Left ventricle myocardium superior (tissue), 1 donor: Measurements from ENCODE around the gene PDGFA. TPM values are rescaled to one million over a fixed set of nuclear protein-coding genes. Genes with fewer than 3 reads are reported as not detected.

Experiments used
- ATAC-seq: fragments of 200-7000 bp; cut with Tn5 transposase; one replicate; pipeline ENCODE4 v1.9.1; 2020; ENCODE audit warnings: mild to moderate bottlenecking, moderate library complexity
- DNase-seq: peaks from one replicate; pipeline ENCODE4 v3.0.0-alpha.2; 2020
- intact Hi-C: fragments of 100-400 bp; cut with micrococcal nuclease; formaldehyde crosslinking; loops from one replicate; pipeline ENCODE4 v1.11.0; 2022
- long read RNA-seq: library from polyadenylated mRNA; unstranded; transcript quantifications from one replicate; pipeline ENCODE4 v2.0.0, GENCODE V29; 2021
- total RNA-seq: library from RNA; stranded (reverse); fragmentation: NEBNext Ultra II Directional; extraction: Animal tissue kit (Norgen Biotek cat#: 25700); gene quantifications from one replicate; pipeline ENCODE4 v1.2.1, GENCODE V29; 2021
- donor health status: DM: no; HTN: yes; CAD: no; lungs with severe emphysema.

PDGFA gene
- 32.7 TPM for total RNA-seq
- long read RNA-seq, transcript PDGFA-203 (6 exons, 2,305 nt), result major isoform, 11 of 21 reads
- long read RNA-seq, partial matches to known transcripts, result 0 of 21 reads
- long read RNA-seq, other reads (novel, unspliced or antisense), result 10 of 21 reads

DNA sequence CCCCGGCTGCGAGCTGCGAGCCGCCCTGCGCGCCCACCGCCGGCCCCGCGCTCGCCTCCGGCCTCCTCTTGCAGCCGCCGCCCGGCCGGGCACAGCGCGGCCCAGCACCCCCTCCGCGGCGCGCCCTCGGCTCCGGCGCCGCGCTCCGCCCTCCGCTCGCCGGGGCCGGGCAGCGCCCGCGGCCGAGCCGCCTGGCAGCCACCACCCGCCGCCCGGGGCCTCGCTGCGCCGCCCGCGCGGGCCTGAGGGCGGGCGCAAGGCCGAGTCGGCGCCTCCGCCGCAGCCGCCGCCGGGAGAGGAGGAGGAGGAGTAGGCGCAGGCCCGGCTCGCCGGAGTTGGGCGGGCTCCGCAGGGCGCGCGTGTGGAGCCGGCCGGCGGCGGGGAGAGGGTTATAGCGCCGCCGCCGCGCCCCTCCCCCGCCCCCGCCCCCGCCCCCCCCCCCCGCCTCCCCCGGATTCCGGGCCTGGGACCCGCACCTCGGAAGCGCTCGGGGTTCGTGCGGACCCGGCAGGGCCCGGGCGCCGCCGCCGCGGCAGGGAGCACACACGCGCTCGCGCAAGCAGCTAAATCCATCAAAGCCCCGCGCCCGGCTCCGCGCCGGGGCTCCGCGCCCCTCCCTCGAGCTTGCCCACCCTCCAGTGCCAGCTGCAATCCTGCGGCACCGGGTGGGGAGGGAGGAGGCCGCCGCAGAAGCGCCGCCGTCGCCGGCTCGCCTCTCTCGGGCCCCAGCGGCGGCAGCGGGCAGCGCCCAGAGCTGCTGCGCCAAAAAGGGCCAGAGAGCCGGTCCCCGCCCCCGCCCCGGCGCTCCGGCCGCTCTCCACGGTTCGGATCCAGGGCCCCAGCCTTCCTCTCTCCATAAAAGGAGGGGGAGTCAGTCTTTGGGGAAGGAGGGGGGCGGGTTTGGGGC lies at the start of gene PDGFA:
Gene PDGFA, minus strand, starts transcription at position 363 of the 907 bp plus-strand sequence. CDS start 845 bp downstream, outside the sequence.
- ATAC-seq (peak; percentile 27), DNase-seq (peak; percentile 82)
- intact Hi-C loops, result no loop called here

DNA sequence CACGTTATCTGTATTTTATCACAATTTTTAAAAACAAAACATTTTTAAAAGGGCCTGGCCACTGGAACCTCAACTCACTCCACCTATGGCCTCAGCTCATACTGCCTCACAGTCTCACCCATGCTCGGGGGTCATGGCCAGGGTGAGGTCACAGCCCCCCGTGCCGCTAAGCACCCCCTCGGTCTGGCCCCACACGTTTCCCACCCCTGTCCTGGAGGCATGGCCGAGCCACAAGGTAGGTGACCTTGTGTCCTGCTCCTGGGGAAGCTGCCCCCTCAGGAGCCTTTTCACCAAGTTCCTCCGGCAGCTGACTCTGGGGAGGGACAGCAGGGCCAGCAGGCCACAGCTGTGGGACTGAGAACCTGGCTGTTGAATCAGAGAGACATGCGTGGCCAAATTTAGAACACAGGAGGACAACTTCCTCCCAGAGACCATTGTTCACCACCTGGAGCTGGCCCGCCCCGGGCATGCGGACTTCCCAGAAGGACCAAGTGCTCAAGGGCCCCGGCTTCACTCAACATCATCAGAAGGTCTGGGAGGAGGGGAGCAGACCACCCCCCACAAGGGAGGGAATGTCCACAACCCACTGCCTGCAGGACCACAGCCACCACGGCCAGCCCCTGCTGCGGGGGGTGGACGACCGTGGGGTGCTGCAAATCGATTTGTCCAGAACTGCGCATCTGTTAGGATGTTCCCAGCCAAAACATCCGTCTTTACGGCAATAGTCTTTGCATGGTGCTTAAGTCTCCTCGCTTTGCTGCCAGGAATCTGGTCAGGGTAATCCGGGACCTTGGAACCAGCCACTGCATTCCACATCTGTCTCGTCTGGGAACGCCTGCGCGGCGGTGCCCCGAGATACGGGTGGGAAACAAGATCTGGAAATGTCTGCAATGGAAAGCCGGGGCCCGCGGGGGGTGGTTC lies 48.6 kb upstream of the PDGFA start:
- peak; percentile 74 for ATAC-seq
- intact Hi-C loops, result no loop called here
- peak; percentile 68 for DNase-seq

DNA sequence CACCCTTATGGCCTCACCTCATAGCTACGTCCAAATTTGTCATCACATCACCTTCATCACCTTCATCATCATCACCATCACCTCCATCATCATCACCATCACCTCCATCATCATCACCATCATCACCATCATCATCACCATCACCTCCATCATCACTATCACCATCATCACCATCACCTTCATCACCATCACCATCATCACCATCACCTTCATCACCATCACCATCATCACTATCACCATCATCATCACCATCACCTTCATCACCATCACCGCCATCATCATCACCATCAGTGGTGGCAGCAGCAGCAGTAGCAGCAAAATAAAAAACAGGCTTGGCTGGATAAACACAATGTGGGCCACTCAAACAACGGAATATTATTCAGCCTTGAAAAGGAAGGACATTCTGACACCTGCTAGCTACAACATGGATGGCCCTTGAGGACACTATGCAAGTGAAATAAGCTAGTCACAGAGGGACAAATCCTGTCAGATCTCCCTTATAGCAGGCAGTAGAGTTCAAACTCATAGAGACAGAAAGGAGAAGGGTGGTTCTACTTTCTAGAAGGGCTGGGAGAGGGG lies 47.7 kb upstream of the PDGFA start:
- ATAC-seq (no peak), DNase-seq (no peak)
- intact Hi-C loops, result no loop called here

DNA sequence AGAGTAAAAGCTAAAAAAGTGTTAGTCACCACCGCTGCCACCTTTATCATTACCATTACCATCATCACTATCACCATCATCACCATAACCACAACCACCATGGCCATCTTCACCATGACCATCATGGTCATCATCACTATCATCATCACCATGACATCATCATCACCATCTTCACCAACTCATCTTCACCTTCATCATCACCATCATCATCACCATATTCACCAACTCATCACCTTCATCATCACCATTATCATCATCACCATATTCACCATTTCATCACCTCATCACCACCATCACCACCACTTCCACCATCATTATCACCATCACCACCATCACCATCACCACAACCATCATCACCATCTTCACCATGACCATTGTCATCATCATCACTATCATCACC lies 46.5 kb upstream of the PDGFA start:
- ATAC-seq (no peak), DNase-seq (no peak)
- intact Hi-C loops, result no loop called here

DNA sequence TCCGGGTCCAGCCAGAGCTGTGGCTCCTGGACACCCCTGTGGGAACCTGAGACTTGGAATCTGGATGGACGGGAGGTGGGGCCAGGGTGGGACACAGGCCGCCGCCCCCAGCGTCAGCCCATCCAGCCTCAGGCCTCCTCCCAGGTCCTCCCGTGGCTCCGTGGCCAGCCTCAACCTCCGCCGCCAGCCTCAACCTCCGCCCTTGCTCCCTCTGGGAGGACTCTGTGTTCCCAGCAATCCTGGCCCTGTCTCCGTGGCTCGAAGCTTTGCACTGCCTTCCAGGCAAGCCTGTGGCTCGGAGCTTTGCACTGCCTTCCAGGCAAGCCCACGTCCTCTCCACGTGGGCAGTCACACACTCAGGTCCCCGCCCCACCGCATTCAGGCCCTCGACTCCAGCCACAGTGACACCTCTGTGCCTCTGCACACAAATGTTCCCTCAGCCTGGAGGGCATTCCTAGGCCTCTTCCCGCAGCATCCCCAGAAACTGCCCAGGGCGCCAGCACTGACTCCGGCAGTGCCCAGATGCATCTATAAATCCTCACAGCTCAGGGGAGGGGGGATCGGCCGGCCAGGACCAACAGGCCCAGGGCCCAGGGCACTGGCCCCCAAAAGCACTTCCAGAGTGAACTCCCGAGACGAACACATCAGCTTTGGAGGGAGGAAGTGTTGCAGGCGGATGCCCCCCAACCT lies 44.7 kb upstream of the PDGFA start:
- intact Hi-C loops, result no loop called here
- ATAC-seq (peak; percentile 38), DNase-seq (no peak)

DNA sequence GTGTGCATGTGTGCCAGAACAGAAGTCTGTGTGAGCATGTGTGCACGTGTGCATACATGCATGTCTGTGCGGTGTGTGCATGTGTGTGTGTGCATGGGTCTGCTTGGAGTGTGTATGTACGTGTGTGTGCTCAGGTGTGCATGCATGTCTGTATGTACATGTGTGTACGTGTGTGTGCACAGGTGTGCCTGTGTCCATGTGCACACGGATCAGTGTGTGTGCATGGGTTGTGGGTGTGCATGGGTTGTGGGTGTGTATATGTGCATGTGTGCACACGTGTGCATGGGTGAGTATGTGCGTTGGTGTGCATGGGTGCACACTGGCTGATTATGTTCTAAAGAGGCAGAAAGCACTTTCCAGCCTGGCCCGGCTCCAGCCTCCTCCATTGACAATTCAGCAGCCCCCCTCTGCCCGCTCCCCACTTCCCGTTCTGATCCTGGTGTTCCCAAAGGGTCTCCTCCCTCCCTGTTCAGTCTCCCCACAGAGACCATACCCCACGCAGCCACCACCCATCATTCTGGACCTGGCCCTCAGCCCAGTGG lies 44.1 kb upstream of the PDGFA start:
- no peak for DNase-seq
- intact Hi-C loops, result no loop called here

DNA sequence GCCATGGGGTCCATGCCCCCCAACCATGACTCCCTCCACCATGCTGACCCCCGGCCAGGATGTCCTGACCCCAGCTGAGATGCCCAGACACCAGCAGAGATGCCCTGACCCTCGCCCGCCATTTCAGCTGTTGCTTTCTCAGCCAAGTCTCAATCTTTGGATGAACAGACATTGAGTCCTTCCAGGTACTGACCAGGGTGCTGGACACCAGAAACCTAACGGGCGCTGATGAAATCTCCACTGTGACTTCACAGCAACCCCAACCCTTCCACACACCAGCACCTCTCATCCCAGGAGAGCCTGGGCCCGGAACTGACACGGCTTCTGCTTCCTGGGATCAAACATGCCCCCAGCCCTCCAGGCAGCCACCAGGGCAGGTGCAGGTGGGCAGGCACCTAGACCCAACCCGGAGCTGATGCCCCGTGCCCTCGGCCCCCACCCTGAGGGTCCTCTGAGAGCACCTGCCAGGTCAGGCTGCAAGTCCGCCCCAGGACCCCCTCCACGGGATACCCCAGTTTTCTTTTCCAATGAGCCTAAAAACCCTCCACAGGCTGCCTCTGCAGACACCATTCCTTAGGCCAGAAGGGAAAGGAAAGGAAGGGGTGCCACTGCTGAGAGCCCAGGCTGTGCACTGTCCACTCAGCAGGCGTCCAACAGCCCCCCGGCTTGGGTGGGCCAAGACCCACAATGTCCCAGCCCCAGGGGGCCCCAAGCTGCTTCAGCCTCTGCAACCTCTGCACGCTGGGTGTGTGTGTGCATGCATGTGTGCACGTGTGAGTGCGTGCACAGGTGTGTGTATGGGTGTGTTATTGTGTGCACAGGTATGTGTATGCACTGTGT lies 43.4 kb upstream of the PDGFA start:
- no peak for DNase-seq
- intact Hi-C loops, result no loop called here
- no peak for ATAC-seq

More for the DNA sequence above, 44.1 kb upstream of the PDGFA start:
- no peak for ATAC-seq

DNA sequence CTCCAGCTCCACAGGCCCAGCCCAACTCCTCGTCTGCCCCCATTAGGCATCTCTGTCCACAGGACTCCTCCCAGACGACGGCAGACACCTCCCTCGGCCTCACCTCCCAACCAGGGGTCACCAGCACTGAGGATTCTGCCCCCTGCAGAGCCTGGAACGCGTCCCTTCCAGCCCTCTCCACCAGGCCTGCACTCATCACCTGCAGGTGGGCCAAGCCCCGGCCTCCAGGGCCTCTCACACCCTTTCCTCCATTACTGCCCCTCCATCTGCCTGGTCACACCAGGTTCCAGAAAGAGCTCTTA lies 42.7 kb upstream of the PDGFA start:
- no peak for DNase-seq
- intact Hi-C loops, result no loop called here
- no peak for ATAC-seq

DNA sequence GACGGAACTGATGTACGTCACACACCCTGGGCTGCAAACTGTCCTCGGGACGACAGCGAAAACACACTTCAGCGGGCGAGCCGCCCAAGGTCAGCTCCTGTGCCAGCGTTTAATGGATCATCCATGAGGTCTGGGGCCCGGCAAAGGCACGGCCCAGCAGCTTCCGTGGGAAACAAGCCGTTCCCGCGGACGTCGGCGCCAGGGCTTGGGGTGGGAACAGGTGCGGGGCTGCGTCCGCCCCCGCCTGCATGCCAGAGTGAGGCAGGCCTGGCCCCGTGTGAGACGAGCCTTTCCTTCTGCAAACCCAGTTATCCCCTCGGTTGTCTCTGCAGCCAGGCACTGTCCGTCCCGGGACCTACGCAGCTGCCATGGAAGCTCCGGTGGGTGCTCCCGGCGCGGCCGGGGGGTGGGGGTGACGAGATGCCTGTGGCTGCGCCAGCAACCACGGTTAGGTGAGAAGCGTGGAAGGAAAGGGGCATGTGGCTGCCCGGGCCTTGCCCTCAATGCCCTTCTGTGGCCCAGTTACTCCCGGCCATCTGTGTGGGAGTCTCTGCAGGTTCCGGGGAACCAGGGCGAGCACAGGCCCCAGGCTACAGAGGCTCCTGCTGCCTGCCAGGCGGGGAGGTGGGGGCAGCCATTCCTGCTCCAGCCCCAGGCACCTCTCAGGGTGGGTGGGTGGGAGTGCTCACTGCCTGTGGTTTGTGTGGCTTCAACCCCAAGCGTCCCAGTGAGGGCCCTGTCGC lies 42.2 kb upstream of the PDGFA start:
- DNase-seq (no peak), ATAC-seq (peak; percentile 27)
- intact Hi-C loops, result no loop called here

DNA sequence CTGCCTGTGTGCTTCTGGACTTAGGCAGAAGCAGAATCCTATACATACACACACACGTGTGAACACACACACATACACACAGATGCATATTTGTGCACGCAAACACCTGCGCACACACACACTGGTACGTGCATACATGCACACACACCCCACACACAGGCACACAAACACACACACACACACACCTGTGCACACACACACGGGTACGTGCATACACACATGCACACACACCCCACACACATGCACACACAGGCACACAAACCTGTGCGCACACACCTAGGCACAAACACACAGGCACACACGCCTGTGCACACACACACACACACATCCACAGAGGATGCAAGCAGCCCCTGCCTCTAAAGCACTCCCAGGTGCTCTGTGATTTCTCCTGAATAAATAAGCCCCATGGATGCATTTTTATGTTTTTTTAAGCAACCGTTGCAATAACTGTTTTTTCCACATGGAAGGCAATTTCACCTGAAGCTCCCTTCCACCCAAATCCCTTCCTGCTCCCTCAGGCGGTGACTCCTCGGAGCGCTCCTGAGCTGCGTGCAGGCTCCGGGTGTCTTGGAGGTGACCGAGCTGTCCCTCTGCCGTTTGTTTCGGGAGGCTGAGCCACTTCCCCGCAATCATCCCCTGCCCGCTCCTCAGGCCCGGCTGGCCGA lies 41.5 kb upstream of the PDGFA start:
- intact Hi-C loops, result no loop called here
- ATAC-seq (no peak), DNase-seq (no peak)

DNA sequence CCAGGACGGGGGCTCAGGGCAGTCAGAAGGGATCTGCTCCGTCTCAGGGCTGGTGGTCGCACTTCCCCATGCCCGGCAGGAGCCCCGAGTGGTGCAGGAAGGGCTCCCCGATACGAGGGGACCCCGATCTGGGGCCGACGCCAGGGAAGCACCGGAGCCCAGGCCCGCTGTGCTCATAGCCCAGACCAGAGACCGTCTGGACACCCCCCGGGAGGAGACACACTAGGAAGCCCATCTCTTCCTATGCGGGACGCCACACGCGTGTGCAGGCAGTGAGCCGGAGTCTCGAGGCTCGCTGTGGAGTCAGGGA lies 39.7 kb upstream of the PDGFA start:
- intact Hi-C loops, result no loop called here
- ATAC-seq (no peak), DNase-seq (no peak)

DNA sequence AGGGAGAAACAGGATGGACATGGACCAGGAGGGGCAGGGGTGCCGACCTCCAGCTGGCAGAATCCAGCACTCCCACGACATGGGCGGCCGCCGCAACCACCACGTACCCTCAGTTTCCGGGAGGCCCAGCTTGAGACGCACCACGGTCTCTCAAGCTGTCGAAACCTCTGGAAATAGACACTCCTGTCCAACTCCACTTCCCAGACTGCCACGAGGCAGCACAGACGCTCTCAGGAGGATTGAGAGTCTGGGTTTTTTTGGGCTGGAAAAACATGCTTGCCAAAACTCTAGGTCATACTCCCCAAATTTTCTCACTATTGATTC lies 37.9 kb upstream of the PDGFA start:
- intact Hi-C loops, result no loop called here
- ATAC-seq (peak; percentile 50), DNase-seq (no peak)

DNA sequence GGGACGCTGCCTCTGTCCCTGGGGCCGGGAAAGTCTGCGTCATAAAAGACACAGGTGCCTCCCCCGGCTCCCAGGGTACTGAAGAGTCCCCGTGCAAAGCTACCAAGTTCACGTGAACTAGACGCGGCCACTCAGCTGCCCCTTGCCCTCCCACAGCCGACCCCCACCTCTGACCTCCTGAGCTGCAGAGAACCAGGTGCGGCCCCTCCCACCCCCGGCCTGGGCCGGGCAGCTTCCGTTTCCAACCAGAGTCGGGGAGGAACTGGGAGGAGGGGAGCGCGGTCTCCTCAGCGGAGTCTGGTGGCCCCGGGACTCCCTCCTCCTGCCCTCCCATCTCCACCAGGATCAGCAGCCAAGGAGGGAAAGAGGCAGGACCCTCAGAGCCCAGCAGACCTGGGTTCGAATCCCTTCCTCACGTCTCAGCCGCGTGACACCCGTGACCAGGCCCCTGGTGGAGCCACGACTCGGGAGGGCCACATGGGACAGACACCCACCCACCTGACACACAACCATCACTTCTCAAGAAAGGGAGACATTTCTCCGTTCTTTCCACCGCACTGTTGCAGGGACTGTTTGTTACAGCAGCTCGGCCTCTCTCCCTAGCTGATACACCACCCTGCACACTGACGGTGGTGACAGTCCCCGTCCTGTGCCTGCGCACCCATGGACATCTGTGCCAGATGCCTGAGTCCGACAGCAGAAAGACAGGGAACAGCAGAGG lies 37.4 kb upstream of the PDGFA start:
- DNase-seq (no peak), ATAC-seq (no peak)
- intact Hi-C loops, result no loop called here

DNA sequence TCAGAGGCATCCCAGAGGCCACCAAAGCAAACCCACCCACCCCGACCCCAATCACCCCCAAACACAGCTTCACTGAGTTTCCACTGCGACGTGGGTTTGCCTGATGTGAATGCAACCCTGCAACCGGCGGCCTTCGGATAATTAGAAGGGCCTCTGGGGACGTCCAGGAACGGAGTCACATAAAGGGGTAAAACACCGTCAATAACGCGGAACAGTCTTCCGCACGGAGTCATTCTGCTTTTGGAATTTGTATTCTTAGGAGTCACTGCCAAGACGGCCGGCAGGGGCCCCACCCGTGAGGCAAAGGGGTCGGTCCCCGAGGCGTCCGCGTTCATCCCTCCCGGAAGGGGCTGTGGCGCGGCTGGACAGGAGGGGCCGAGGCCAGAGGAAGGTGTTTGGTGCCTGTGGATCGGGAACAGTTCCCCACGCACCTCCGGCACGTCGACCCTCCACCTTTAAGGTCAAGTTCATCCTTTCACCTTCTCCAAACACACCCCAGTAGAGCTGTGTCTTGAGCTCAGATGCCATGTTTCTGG lies 36.7 kb upstream of the PDGFA start:
- no peak for DNase-seq
- intact Hi-C loops, result no loop called here

DNA sequence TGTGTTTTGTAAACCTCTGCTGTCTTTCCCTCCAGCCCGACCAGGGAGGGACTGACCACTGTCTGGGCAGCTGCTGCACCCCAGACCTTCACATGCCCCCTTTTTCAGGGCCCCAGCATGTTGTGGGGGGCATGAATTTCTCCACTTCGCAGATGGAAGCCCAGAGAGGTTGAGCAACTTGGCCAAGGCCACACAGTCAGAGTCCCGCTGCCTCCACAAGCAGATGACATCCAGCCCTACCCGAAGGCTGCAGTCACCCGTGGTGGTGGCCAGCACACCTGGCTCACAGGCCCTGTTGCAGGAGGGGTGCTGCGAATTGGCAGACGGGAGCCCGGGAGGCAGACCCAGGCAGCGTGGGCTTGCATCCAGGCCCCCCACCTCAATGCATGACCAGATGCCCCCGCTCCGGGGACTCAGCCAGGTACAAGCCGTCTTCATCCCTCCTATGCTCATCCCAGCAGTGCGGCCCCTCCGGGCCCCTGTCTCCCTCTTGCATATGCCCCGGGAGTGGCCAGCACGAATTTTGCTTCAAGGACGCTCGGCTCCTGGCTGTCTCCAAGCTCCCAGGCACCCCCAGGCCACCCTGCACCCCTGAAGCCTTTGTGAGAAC lies 36.0 kb upstream of the PDGFA start:
- DNase-seq, result no peak
- no peak for ATAC-seq

More for the DNA sequence above, 36.7 kb upstream of the PDGFA start:
- no peak for ATAC-seq

DNA sequence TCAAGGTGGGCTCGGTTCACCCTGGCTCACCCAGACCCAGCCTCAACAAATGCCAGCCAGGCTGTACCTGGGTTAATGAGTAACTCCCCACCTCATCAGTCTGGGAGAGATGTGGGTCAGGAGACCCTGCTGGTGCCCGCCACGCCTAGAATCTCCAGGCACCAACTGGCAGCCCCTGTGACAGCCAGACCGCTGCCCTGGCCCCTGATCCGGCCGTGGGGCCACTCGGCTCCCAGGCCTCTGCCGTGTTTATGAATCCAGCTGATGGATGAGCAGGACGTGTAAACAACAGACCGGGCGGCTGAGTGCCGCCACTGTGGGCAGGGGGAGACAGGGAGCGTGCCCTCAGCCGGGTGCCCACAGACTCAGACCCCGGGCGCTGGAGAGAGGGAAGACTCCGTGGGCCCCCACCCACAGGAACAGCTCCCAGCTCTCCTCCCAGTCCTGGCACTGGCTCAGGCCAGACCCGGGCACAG lies 34.0 kb upstream of the PDGFA start:
- DNase-seq, result no peak
- ATAC-seq, result no peak
- intact Hi-C loops, result no loop called here

More for the DNA sequence above, 36.0 kb upstream of the PDGFA start:
- intact Hi-C loops, result no loop called here
